Measurements from ENCODE around the gene PSG4.
"Not testable (repeated sequence)": the region's sequence is repeated elsewhere in the genome, so short reads cannot be mapped to it uniquely, and the experiment has no call there.

GRCh38 chr19:43178577-43178976 is 26.9 kb downstream of the PSG4 start:
- TF ChIP-seq TAF1 (conservative IDR thresholded peaks at IDR 0.05); CTCF (IDR thresholded peaks at IDR 0.05; ENCODE audit: low read depth, low read length, missing input control); ATF3 (IDR thresholded peaks at IDR 0.05); GABPA (IDR thresholded peaks at IDR 0.05 in 1 of 2, conservative IDR thresholded peaks at IDR 0.05 in 1 of 2); RAD21 (IDR thresholded peaks at IDR 0.05); REST (IDR thresholded peaks at IDR 0.05); FOXA1 (IDR thresholded peaks at IDR 0.05); EGR1 (IDR thresholded peaks at IDR 0.05; ENCODE audit: low read depth in 2 of 2): not testable (repeated sequence)
- TF ChIP-seq MAX (IDR thresholded peaks at IDR 0.05) (peak; percentile 24), JUND (IDR thresholded peaks at IDR 0.05) (peak in 1 of 2 donors; percentile 47), ZBTB33 (IDR thresholded peaks at IDR 0.05) (peak; percentile 42)

All from liver (tissue), 3 donors.